ENCODE data around the gene FRMD4B.

DNA sequence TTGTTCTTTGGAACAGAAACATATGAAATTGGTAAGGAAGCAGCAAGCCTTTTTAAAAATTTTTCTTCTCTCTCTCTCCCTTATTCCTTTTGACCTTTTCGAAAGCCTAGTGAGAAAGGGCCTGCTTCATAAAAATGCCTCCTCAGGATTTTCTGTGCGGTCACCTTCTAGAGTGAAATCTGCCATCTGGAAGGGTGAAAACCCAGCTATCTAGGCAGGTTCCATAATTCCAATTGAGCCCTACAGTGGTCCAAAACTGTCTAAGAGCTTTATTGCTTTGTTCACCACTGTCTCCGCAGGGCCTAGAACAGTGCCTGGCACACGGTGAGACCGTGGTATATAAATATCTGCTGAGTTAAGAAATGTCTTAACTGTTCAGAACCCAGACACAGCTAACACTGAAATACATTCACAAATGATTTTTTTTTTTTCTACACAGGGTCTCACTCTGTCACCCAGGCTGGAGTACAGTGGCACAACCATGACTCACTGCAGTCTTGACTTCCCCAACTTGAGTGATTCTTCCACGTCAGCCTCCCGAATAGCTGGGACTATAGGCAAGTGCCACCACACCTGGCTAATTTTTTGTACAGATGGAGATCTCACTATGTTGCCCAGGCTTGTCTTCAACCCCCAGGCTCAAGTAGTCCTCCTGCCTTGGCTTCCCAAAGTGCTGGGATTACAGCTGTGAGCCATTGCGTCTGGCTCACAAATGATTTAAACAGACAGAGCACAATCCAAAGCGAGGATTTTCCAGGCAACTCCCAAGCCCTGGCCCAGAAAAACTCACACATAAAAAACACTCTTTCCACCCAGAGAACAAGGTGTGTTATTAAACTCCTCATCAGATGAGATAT lies 64.4 kb downstream of the FRMD4B start:
- TF ChIP-seq, protein P1, sequence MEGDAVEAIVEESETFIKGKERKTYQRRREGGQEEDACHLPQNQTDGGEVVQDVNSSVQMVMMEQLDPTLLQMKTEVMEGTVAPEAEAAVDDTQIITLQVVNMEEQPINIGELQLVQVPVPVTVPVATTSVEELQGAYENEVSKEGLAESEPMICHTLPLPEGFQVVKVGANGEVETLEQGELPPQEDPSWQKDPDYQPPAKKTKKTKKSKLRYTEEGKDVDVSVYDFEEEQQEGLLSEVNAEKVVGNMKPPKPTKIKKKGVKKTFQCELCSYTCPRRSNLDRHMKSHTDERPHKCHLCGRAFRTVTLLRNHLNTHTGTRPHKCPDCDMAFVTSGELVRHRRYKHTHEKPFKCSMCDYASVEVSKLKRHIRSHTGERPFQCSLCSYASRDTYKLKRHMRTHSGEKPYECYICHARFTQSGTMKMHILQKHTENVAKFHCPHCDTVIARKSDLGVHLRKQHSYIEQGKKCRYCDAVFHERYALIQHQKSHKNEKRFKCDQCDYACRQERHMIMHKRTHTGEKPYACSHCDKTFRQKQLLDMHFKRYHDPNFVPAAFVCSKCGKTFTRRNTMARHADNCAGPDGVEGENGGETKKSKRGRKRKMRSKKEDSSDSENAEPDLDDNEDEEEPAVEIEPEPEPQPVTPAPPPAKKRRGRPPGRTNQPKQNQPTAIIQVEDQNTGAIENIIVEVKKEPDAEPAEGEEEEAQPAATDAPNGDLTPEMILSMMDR (IDR thresholded peaks at IDR 0.05; ENCODE audit: borderline replicate concordance, extremely low read depth, low read length, poor library complexity, severe bottlenecking), result no peak
- TF ChIP-seq EZH2 (IDR thresholded peaks at IDR 0.05; ENCODE audit: borderline replicate concordance, low read depth, low read length, severe bottlenecking), result no peak

Data from DND-41 (cell line).